Measurements from ENCODE around the gene CEP170B. TPM values are rescaled to one million over a fixed set of nuclear protein-coding genes. Genes with fewer than 3 reads are reported as not detected.
"Not testable (repeated sequence)": the region's sequence is repeated elsewhere in the genome, so short reads cannot be mapped to it uniquely, and the experiment has no call there.

CEP170B gene
- total RNA-seq, 1 experiment from 2014 or later: 0.12 TPM

DNA sequence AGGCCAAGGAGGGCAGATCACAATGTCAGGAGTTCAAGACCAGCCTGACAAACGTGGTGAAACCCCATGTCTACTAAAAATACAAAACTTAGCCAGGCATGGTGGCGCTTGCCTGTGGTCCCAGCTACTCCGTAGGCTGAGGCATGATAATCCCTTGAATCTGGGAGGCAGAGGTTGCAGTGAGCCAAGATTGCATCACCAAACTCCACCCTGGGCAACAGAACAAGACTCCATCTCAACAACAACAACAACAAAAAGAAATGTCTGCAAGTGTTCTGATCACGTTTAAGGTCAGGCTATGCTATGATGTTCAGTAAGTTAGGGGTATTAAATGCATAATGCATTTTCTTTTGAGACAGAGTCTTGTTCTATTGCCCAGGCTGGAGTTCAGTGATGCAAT, 52.9 kb downstream of the CEP170B start:
- H3K9me3 ChIP-seq (replicated peaks): no peaks in the 10 kb centered on the region
- H3K36me3 ChIP-seq: no peaks in the 10 kb centered on the region
- DNase-seq: no peak
- H3K27me3 ChIP-seq: no peaks in the 10 kb centered on the region
- no peak overlapping the region for H3K4me3 ChIP-seq
- no peaks in the 10 kb centered on the region for H3K4me1 ChIP-seq
- H3K27ac ChIP-seq: no peak overlapping the region

- not testable (repeated sequence) for H3K27me3 ChIP-seq; H3K36me3 ChIP-seq; H3K4me3 ChIP-seq; H3K9me3 ChIP-seq (replicated peaks); H3K4me1 ChIP-seq; DNase-seq; H3K27ac ChIP-seq
These were observed 54.3 kb downstream of the CEP170B start for GRCh38 chr14:104919152-104919992.

- Histone ChIP-seq H3K4me3 (no peak overlapping the region), H3K4me1 (no peaks in the 10 kb centered on the region), H3K27me3 (no peaks in the 10 kb centered on the region), H3K27ac (no peak overlapping the region), H3K36me3 (no peaks in the 10 kb centered on the region), H3K9me3 (replicated peaks) (no peaks in the 10 kb centered on the region)
- DNase-seq: no peak
These were observed 54.9 kb downstream of the CEP170B start for GRCh38 chr14:104919993-104920315.

DNA sequence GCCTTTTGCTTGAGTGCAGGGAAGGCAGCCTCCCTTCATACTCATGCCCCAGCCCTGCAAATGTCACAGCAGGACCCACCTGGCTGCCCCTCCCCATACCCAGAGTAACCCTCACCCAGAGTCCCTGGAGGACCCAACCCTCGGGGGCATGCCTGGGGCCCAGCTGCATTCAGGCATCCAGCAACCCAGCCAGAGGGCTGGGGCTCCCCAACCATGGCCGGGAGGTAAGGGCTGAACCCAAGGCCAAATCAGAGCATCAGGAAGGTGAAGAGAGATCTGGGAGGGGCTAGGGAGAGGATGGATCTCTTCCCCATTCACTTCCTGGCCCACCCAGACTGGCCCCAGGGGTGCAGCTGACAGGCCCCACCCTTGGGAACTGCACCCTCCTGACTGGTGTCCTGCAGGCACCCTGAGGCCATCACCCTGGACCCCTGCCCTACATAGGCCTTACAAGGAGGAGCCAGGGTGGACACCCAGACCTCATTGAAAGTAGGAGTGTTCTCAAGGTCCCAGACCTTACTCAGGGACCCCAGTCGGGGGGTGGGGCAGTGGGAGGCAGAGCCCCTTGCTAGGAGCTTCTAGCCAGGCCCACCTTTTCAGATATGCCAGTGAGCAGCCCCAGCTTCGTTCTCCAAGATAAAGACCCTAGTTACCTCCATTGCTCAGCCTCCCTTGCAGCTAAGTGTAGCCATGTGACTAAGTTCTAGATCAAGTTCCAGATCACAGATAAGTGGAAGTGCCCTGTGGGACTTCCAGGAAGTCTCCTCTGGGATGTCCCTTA, 58.8 kb downstream of the CEP170B start:
- no peaks in the 10 kb centered on the region for H3K4me1 ChIP-seq
- H3K27me3 ChIP-seq: no peaks in the 10 kb centered on the region
- no peak for DNase-seq
- H3K4me3 ChIP-seq: no peak overlapping the region
- H3K9me3 ChIP-seq (replicated peaks): no peaks in the 10 kb centered on the region
- no peak overlapping the region for H3K27ac ChIP-seq
- H3K36me3 ChIP-seq: no peaks in the 10 kb centered on the region

GRCh38 chr14:104924421-104925213, 59.5 kb downstream of the CEP170B start, which contains the start of gene PLD4:
TSS of gene PLD4 (plus strand) at chr14:104924879. CDS start at chr14:104927141, 2,262 bp downstream.
- Histone ChIP-seq H3K9me3 (replicated peaks) (no peaks in the 10 kb centered on the region), H3K27ac (no peak within 1 kb of the TSS), H3K4me1 (no peaks in the 10 kb centered on the region), H3K27me3 (no peaks in the 10 kb centered on the region), H3K36me3 (no peaks in the 10 kb centered on the region), H3K4me3 (no peak within 1 kb of the TSS)
- DNase-seq: no peak

- no peaks in the 10 kb centered on the region for H3K9me3 ChIP-seq (replicated peaks)
- no peak for DNase-seq
- no peaks in the 10 kb centered on the region for H3K4me1 ChIP-seq
- H3K4me3 ChIP-seq: no peak overlapping the region
- H3K27me3 ChIP-seq: no peaks in the 10 kb centered on the region
- no peak overlapping the region for H3K27ac ChIP-seq
- H3K36me3 ChIP-seq: no peaks in the 10 kb centered on the region
These were observed 60.3 kb downstream of the CEP170B start for GRCh38 chr14:104925214-104925854.

DNA sequence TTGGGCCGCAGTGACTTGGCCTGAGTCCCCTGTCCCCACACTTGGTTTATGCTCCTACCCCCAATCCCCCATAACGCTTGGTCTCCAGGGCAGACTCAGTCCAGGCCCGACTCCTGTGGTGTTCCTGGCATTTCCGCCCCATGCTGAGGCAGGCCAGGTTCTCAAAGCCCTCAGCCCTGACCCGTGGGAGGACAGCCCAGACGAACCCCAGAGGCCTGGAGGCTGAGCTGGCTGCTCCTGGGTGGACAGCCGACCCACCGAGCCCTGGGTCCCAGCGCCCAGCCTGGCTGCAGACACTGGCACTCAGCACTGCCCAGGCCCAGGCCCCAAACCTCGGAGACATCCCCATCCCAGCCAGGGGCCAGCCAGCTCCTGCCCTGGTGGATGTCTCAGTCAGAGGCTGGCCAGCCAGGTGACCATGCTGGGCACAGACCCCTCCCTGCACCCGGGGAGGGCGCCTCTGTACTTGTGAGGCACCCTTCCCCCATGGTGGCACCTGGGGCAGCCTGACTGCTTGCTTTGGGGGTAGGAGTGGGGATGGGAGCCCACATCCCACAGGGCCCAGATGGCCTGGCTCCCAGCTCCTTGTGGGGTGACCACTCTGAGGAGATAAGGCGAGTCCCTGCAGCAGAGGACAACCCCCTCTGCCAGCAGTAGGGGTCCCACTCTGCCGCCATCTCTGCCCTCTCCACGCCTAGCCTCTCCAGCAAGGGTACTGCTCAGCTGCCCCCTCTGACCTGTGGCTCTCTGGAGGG, 61.0 kb downstream of the CEP170B start:
- Histone ChIP-seq H3K9me3 (replicated peaks) (no peaks in the 10 kb centered on the region), H3K27me3 (no peaks in the 10 kb centered on the region), H3K4me3 (no peak overlapping the region), H3K36me3 (no peaks in the 10 kb centered on the region), H3K27ac (no peak overlapping the region), H3K4me1 (no peaks in the 10 kb centered on the region; the same call in 1 of the 2 replicates)
- no peak for DNase-seq

DNA sequence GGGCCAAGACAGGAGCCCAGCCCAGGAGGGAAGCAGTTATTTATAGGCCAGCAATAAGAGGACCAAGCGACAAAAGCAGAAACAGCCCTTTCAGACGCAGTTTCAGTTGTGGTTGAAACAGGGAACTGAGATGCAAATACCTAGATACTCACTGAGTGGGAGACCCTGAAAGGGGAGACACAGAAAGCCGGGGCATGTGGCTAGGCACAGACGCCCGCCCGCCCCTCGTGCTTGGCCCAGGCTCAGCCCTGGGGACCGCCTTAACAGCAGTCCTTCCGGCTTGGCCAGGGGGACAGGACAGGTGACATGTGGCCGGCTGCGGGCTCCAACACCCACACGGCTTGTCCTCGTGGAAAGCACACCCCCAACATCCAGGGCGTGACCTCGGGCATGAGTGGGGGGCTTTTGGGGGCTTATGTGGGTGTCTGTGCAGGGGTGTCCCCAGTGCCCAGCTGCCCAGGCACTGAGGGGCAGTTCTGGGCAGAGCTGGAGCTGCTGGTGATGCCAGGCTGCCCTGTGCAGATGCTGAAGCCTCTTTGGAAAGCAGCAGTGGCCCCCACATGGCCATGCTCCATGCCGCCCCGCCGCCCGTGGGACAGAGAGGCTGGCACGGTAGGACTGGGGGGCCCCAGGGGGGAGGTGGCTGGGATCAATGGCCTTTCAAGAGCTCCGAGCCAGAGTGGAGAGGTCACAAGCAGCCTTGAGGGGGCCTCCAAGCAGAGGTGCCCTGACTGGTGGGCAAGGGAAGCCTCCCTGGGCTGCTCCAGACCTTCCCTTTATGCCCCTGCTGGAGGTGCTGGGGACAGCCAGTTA, 61.8 kb downstream of the CEP170B start:
- Histone ChIP-seq H3K4me3 (no peak overlapping the region), H3K36me3 (no peaks in the 10 kb centered on the region), H3K9me3 (replicated peaks) (no peaks in the 10 kb centered on the region), H3K27ac (no peak overlapping the region), H3K27me3 (no peaks in the 10 kb centered on the region), H3K4me1 (no peaks in the 10 kb centered on the region; the same call in 1 of the 2 replicates)
- DNase-seq: no peak

GRCh38 chr14:104927432-104927816, 62.4 kb downstream of the CEP170B start:
- Histone ChIP-seq H3K4me1 (no peaks in the 10 kb centered on the region; the same call in 1 of the 2 replicates), H3K27me3 (no peaks in the 10 kb centered on the region), H3K27ac (no peak overlapping the region), H3K4me3 (no peak overlapping the region), H3K36me3 (no peaks in the 10 kb centered on the region), H3K9me3 (replicated peaks) (no peaks in the 10 kb centered on the region)
- DNase-seq: no peak

DNA sequence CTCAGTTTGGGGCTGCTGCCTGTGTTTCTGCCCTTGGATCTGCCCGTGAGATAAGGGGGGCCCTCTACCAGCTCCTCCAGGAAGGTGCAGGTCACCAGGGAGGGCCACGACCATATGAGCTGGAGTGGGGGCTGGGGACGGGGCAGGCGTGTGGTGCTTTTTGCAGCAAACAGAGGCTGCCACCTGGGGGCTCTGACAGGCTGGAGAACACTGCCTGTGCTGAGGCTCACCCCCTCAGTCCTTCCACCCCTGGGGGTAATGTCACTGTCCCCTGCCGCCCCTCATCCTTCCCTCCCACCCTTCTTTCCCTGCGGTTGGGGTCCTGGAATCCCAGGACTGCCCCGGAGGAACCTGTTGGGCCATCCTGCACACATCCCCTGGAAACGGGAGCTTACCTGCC, 62.8 kb downstream of the CEP170B start:
- H3K36me3 ChIP-seq: no peaks in the 10 kb centered on the region
- no peaks in the 10 kb centered on the region for H3K9me3 ChIP-seq (replicated peaks)
- no peak overlapping the region for H3K27ac ChIP-seq
- no peak overlapping the region for H3K4me3 ChIP-seq
- DNase-seq: no peak
- no peaks in the 10 kb centered on the region for H3K27me3 ChIP-seq
- no peaks in the 10 kb centered on the region; the same call in 1 of the 2 replicates for H3K4me1 ChIP-seq

DNA sequence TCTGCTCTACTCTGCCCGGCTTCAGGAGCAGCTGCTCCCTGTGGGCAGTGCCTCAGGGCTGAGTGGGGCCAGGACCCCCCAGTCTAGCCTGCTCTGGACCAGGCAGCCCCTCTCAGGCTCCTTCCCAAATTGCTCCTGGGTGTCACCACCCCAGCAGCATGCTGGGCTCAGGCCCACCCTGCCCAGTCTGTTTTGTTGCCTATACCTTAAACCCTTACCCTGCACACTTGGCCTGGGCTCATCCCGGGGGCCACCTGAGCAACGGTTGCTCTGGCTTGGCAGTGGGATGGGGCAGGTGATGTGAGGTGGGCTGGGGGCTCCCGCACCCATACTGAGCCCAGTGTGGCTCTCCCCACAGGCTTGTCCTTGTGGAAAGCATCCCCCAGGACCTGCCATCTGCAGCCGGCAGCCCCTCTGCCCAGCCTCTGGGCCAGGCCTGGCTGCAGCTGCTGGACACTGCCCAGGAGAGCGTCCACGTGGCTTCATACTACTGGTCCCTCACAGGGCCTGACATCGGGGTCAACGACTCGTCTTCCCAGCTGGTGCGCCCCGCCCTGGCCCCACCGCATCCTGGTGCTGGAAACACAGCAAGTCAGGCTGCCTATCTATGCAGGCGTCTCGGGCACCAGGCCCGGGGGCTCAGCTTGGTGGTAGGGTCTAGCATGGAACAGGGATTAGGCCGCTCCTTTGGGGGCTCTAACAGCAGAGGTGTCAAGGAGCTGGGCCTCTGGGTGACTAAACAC, 63.5 kb downstream of the CEP170B start:
- Histone ChIP-seq H3K36me3 (no peaks in the 10 kb centered on the region), H3K4me1 (no peaks in the 10 kb centered on the region; the same call in 1 of the 2 replicates), H3K4me3 (no peak overlapping the region), H3K27ac (no peak overlapping the region), H3K27me3 (no peaks in the 10 kb centered on the region), H3K9me3 (replicated peaks) (no peaks in the 10 kb centered on the region)
- DNase-seq: no peak

DNA sequence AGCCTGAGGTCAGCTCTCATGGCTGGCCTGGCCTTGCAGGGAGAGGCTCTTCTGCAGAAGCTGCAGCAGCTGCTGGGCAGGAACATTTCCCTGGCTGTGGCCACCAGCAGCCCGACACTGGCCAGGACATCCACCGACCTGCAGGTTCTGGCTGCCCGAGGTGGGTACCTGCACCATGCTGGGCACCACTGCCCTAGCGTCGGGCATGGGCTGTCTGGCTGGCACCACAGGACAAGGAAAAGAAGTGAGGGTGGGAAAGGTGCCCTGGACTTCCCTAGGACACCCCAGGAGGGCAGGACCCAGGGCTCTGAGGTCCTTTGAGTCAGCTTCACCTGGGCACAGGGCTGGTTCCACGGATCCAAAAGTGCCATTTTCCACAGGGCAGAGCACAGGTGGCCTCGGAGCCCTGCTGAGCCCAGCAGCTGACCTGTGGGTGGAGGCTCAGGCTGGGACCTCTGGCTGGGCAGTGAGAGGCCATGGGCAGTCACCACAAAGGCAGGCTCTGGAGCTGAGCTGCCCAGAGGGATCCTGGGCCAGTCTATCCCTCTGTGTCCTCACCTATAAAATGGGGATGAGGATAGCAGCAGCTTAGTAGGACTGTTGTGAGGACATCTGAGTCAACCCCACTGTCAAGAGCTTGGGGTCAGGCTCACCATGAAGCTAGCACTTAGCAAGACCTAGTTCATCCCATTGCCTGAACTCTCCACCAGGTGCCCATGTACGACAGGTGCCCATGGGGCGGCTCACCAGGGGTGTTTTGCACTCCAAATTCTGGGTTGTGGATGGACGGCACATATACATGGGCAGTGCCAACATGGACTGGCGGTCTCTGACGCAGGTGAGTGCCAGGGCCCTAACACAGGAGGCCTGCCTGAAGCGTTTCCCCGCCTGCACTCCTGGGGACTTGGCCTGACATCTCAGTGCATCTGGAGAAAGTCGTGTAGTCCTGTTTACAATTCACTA, 64.5 kb downstream of the CEP170B start:
- Histone ChIP-seq H3K27me3 (no peaks in the 10 kb centered on the region), H3K9me3 (replicated peaks) (no peaks in the 10 kb centered on the region), H3K27ac (no peak overlapping the region), H3K4me3 (no peak overlapping the region), H3K4me1 (no peaks in the 10 kb centered on the region; the same call in 1 of the 2 replicates), H3K36me3 (no peaks in the 10 kb centered on the region)
- DNase-seq: no peak

Measured in SJCRH30 (cell line).